Measurements from ENCODE around the gene RPS29.

The RPS29 gene

DNA sequence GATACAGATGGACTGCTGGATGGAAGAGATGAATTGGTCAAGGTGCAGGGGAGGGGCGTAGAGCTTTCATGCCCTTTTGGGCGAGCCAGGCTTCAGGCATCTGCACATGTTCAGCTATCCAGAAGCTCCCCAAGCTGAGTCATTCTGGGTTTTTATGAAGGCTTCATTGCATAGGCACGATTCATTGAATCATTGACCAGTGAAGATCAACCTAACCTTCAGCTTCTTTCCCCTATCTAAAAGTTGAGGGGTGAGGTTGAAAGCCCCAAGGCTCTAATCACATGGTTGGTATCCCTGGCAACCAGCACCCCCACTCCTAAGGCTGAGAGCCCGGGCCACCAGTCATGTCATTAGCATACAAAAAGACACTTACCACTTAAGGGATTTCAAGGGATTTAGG, 36.3 kb downstream of the RPS29 start:
- no peak for DNase-seq

DNA sequence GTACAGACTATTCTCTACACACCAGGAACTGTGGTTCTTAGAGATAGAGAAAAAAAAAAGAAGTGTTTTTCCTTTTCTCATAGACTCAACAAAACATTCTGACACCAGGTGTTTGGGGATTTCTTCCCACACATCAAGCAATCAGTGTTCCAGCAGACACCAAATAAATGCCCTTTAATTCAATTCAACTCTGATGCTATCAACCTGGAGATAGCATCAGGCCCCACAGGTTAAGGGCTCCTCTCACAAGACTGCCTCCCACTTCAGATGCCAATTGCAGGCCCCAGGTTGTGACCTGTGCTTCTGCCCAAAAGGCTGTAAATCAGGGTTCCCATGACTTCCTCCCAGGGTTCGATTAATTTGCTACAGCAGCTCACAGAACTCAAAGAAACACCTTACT, 36.7 kb downstream of the RPS29 start:
- DNase-seq: no peak

DNA sequence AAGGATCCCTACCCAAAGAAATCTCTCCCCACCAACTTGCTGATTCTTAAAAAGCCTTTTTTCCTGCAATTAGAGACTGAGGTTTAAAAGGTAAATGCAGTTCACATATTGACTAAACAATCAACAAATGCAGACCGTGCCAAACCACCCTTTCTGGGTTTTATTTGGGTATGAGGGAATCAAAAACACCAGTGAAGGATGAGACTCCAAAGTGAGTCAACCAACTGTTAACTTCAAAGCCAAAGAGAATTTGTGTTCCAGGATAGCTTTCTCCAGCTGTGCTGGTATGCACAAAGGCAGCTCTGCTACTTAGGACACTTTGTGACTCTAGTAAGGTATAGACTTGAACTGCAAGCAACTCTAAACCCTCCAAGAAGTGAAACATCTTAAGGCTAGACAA, 39.4 kb downstream of the RPS29 start:
- DNase-seq: no peak

DNA sequence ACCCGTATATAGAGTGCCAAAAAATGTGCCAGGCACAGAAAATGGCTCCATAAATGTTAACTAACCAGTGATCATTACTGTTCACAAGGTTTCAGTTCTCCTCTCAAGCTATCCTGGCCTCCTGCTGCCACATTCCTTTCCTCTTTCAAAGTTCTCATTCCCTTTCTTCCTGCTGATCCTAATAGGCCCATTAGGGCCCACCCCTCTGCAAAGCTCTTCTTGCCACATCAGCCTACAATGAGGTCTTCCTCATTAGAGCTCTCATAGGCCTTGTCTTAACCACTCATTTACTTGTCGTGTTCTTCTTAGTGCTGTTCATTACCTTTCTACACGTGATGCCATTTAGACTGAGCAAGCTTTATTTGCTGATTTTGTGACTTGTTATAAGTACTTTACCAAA, 40.5 kb downstream of the RPS29 start:
- no peak for DNase-seq

DNA sequence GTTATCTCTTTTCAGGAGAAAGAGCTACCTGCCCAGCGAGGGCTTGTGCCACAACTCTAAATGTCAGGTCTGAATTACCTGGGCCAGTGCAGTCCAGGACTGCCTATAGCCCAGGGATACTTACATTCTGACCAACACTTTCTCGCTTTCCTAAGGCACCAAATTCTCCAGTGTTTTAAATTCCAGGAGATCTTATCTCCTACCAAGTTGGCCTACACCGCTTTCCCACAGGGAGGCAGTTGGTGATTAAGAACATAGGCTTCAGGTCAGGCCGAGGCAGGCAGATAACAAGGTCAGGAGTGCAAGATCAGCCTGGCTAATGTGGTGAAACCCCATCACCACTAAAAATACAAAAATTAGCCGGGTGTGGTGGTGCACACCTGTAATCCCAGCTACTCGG, 41.1 kb downstream of the RPS29 start:
- DNase-seq: no peak

DNA sequence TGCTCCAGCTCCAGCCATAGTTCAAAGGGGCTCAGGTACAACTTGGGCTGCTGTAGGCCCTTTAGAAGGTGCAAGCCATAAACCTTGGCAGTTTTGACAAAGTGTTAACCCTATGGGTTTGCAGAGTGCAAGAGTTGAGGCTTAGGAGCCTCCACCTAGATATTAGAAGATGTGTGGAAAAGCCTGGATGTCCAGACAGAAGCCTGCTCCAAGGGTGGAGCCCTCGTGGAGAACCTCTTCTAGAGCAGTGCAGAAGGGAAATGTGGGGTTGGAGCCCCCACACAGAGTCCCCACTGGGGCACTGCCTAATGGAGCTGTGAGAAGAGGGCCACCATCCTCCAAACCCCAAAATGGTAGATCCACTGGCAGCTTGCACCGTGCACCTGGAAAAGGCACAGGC, 45.1 kb downstream of the RPS29 start:
- no peak for DNase-seq

DNA sequence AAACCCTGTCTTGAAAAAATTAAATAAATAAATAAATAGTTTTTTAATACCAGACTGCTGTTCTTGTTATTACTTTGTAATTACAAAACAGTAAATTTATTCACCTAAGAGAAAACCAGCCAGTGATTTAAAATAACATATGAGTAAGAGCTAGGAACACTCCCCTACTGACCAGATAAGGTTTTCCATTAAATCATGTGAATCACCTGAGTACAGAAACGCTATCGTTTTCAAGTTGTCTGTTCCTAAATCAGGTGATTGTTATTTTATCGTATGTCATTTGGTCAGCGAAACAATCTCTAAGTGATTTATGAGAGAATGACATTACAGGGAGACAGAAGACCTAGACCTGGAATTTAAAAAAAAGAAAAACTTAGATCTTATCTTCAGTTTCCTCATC, 47.3 kb downstream of the RPS29 start:
- DNase-seq: no peak

Data from effector CD4-positive, alpha-beta T cell (primary cell).